ENCODE results near the gene SIX1. TPM values are rescaled to one million over a fixed set of nuclear protein-coding genes. Genes with fewer than 3 reads are reported as not detected.
A peak's percentile ranks its signal among the peaks of the same experiment; 100 is the strongest.

The SIX1 gene
- total and polyA plus RNA-seq, 2 of the 13 experiments (the other 11 are each of a cell fraction or from before 2014, with no cell fraction given) = 1.7 to 6.5 TPM

- TF ChIP-seq, protein P1, sequence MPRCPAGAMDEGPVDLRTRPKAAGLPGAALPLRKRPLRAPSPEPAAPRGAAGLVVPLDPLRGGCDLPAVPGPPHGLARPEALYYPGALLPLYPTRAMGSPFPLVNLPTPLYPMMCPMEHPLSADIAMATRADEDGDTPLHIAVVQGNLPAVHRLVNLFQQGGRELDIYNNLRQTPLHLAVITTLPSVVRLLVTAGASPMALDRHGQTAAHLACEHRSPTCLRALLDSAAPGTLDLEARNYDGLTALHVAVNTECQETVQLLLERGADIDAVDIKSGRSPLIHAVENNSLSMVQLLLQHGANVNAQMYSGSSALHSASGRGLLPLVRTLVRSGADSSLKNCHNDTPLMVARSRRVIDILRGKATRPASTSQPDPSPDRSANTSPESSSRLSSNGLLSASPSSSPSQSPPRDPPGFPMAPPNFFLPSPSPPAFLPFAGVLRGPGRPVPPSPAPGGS (CRISPR knock-in tag; IDR thresholded peaks at IDR 0.05) = peak; percentile 67; the same call in 1 of the 2 replicates
- TF ChIP-seq, protein P2, sequence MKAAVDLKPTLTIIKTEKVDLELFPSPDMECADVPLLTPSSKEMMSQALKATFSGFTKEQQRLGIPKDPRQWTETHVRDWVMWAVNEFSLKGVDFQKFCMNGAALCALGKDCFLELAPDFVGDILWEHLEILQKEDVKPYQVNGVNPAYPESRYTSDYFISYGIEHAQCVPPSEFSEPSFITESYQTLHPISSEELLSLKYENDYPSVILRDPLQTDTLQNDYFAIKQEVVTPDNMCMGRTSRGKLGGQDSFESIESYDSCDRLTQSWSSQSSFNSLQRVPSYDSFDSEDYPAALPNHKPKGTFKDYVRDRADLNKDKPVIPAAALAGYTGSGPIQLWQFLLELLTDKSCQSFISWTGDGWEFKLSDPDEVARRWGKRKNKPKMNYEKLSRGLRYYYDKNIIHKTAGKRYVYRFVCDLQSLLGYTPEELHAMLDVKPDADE (CRISPR knock-in tag; IDR thresholded peaks at IDR 0.05) = peak; percentile 47; the same call in 1 of the 2 replicates
- TF ChIP-seq PHF8 (CRISPR knock-in tag; IDR thresholded peaks at IDR 0.05) (peak; percentile 75; the same call in 1 of the 2 replicates), TMF1 (CRISPR knock-in tag; IDR thresholded peaks at IDR 0.05; ENCODE audit: low read depth) (peak; percentile 91), ZNF230 (CRISPR knock-in tag; IDR thresholded peaks at IDR 0.05) (peak; percentile 76; the same call in 1 of the 2 replicates), ZNF598 (CRISPR knock-in tag; IDR thresholded peaks at IDR 0.05; ENCODE audit: borderline replicate concordance) (no peak), ZNF350 (CRISPR knock-in tag; IDR thresholded peaks at IDR 0.05; ENCODE audit: borderline replicate concordance, low read depth) (no peak), MAF1 (CRISPR knock-in tag; IDR thresholded peaks at IDR 0.05; ENCODE audit: borderline replicate concordance) (0 out of 2 replicates have a peak, but pooled peaks have one; percentile 49), RFXAP (CRISPR knock-in tag; IDR thresholded peaks at IDR 0.05; ENCODE audit: borderline replicate concordance) (peak; percentile 91), ZKSCAN1 (IDR thresholded peaks at IDR 0.05; ENCODE audit: low read length) (no peak), PAX8 (CRISPR knock-in tag; IDR thresholded peaks at IDR 0.05; ENCODE audit: borderline replicate concordance) (peak; percentile 63; the same call in 1 of the 2 replicates), ZNF891 (CRISPR knock-in tag; IDR thresholded peaks at IDR 0.05) (no peak), ELF4 (CRISPR knock-in tag; IDR thresholded peaks at IDR 0.05; ENCODE audit: borderline replicate concordance) (peak; percentile 79; the same call in 1 of the 2 replicates), ATF7 (IDR thresholded peaks at IDR 0.05) (no peak), ATF7 (CRISPR knock-in tag; IDR thresholded peaks at IDR 0.05) (0 out of 2 replicates have a peak, but pooled peaks have one; percentile 10), ZNF430 (CRISPR knock-in tag; IDR thresholded peaks at IDR 0.05) (no peak), ZNF383 (CRISPR knock-in tag; IDR thresholded peaks at IDR 0.05; ENCODE audit: borderline replicate concordance) (no peak), ZNF318 (CRISPR knock-in tag; IDR thresholded peaks at IDR 0.05) (peak; percentile 68; the same call in 1 of the 2 replicates)
Measured at GRCh38 chr14:60648934-60649874, at the start of gene SIX1 (continued).
